ENCODE results near the gene DYNLRB1. TPM values are rescaled to one million over a fixed set of nuclear protein-coding genes. Genes with fewer than 3 reads are reported as not detected.

The DYNLRB1 gene
- total and polyA plus RNA-seq, 2 donors (not counting 3 experiments of a cell fraction or from before 2014, with no cell fraction given): 142 to 245 TPM

- DNase-seq (ENCODE audit: low read depth, low spot score): no peak
- POLR2A ChIA-PET: interaction anchor here (0.6 kb wide), 1 partner anchor 122 kb away, joined by 7 read pairs; the partner anchor contains the start of gene TP53INP2
- Histone ChIP-seq H2AFZ (ENCODE audit: low read depth, low read length) (peak overlapping the region; percentile 27), H3K79me2 (ENCODE audit: control insufficient read depth, insufficient read depth, low read length) (no peaks in the 10 kb centered on the region), H3K4me3 (replicated peaks in 1 of 3; ENCODE audit: insufficient read depth in 1 of 3, low read depth in 1 of 3, low read length in 3 of 3) (no peak overlapping the region), H3K4me2 (ENCODE audit: insufficient read depth, low read length) (no peak overlapping the region), H3K27ac (ENCODE audit: insufficient read depth, low read depth, low read length) (peak overlapping the region; percentile 51), H3K9ac (replicated peaks; ENCODE audit: extremely low read depth, insufficient read depth, low read length) (peak overlapping the region; percentile 3), H3K36me3 (ENCODE audit: control insufficient read depth in 2 of 2, extremely low read depth in 1 of 2, insufficient read depth in 2 of 2, low read length in 2 of 2) (peaks cover 0 to 5% of the 10 kb centered on the region in 2 experiments), H3K9me3 (replicated peaks; ENCODE audit: control insufficient read depth, insufficient read depth, low read length) (no peaks in the 10 kb centered on the region), H4K20me1 (replicated peaks; ENCODE audit: control insufficient read depth, extremely low read depth, insufficient read depth, low read length) (no peaks in the 10 kb centered on the region), H3K27me3 (ENCODE audit: control insufficient read depth in 2 of 2, insufficient read depth in 2 of 2, low read length in 2 of 2) (no peaks in the 10 kb centered on the region), H3K4me1 (ENCODE audit: control insufficient read depth, extremely low read depth, insufficient read depth, low read length) (peaks cover 14% of the 10 kb centered on the region), H3K9me1 (replicated peaks; ENCODE audit: control insufficient read depth, extremely low read depth, insufficient read depth, low read length) (no peaks in the 10 kb centered on the region)
- no peak for FAIRE-seq
- TF ChIP-seq MYC (IDR thresholded peaks at IDR 0.05; ENCODE audit: low read depth, low read length): no peak
- TF ChIP-seq MAX (IDR thresholded peaks at IDR 0.05; ENCODE audit: insufficient read depth, insufficient read length): no peak
- TF ChIP-seq GATA2 (IDR thresholded peaks at IDR 0.05; ENCODE audit: insufficient read depth, insufficient read length, low read depth, low read length): no peak
- TF ChIP-seq FOS (IDR thresholded peaks at IDR 0.05; ENCODE audit: borderline replicate concordance, insufficient read depth, low read length): no peak
- TF ChIP-seq CTCF (IDR thresholded peaks at IDR 0.05; ENCODE audit: extremely low read depth in 1 of 2, insufficient read depth in 1 of 2, low read depth in 1 of 2, low read length in 2 of 2): no peak
- no peak for TF ChIP-seq EZH2 (IDR thresholded peaks at IDR 0.05; ENCODE audit: borderline replicate concordance, low read depth, low read length, severe bottlenecking)
- TF ChIP-seq JUN (IDR thresholded peaks at IDR 0.05; ENCODE audit: borderline replicate concordance, insufficient read depth, insufficient read length, low read depth): no peak
- TF ChIP-seq POLR2AphosphoS5 (IDR thresholded peaks at IDR 0.05; ENCODE audit: insufficient read depth, low read depth, low read length): no peak
- dilution Hi-C loops (cut with MboI; ENCODE audit: extremely low pct_ligation_motif_present, low sequenced_read_pairs): no loop called here
- CTCF ChIA-PET: interaction anchor here (1.1 to 3.4 kb wide), 3 partner anchors 126 to 188 kb away, joined by 4 to 15 read pairs (median 4); no protein-coding TSS in a partner anchor
- intact Hi-C loops (cut with micrococcal nuclease): no loop called here
- no TSS peak for BruUV-seq (replicated peaks)
Observed at GRCh38 chr20:34582221-34582620, 66.0 kb downstream of the DYNLRB1 start.
